ENCODE measurements around the gene CCDC197. TPM values are rescaled to one million over a fixed set of nuclear protein-coding genes. Genes with fewer than 3 reads are reported as not detected.

Gene CCDC197
- polyA plus RNA-seq, 1 experiment: not detected

DNA sequence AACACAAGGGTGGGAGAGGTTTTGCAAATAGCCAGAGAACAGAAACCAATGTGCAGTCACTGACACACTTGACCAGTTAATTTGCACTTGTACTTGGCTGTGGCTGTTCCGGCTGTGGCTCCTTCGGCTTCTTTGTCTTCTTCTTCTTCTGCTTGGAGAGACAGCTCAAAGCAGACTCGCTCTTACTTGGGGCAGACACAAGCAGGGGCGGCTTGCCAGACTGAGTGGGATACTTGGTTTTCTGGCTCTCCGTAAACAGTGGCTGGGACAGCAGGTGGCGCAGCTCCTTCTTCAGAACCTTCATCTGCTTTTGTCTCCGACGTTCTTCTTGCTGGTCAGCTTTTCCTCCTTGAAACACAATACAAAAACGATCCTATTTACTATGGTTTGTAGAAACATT lies 54.0 kb downstream of the CCDC197 start:
- CTCF ChIA-PET: interaction anchor here (0.6 to 9.6 kb wide), 13 partner anchors 12 to 130 kb away, joined by 4 to 68 read pairs (median 7); partner anchors contain the start of gene IFI27L2
- POLR2A ChIA-PET: no interaction called here
- H3K4me3 ChIP-seq (ENCODE audit: low read depth, low read length): no peak overlapping the region
- no peaks in the 10 kb centered on the region for H3K9me3 ChIP-seq (ENCODE audit: control insufficient read depth, insufficient read depth, low read length)
- no peaks in the 10 kb centered on the region for H3K27me3 ChIP-seq (ENCODE audit: control insufficient read depth, insufficient read depth, low read length)
- TF ChIP-seq CTCF (IDR thresholded peaks at IDR 0.05; ENCODE audit: low read depth, low read length): peak; percentile 57
- no peak overlapping the region for H3K27ac ChIP-seq (ENCODE audit: low read depth, low read length)
- DNase-seq (ENCODE audit: low read depth, low spot score): peak; percentile 15

GRCh38 chr14:94051779-94052178 lies 54.7 kb downstream of the CCDC197 start:
- POLR2A ChIA-PET: no interaction called here
- no peak for DNase-seq (ENCODE audit: low read depth, low spot score)
- no peak for TF ChIP-seq CTCF (IDR thresholded peaks at IDR 0.05; ENCODE audit: low read depth, low read length)
- H3K9me3 ChIP-seq (ENCODE audit: control insufficient read depth, insufficient read depth, low read length): no peaks in the 10 kb centered on the region
- H3K27ac ChIP-seq (ENCODE audit: low read depth, low read length): no peak overlapping the region
- CTCF ChIA-PET: interaction anchor here (0.6 to 9.6 kb wide), 13 partner anchors 9 to 129 kb away, joined by 3 to 68 read pairs (median 7); partner anchors contain the start of gene IFI27L2
- no peaks in the 10 kb centered on the region for H3K27me3 ChIP-seq (ENCODE audit: control insufficient read depth, insufficient read depth, low read length)
- H3K4me3 ChIP-seq (ENCODE audit: low read depth, low read length): no peak overlapping the region

- CTCF ChIA-PET: interaction anchor here (0.7 to 9.6 kb wide), 10 partner anchors 9 to 129 kb away, joined by 3 to 68 read pairs (median 10); partner anchors contain the start of gene IFI27L2
- Histone ChIP-seq H3K4me3 (ENCODE audit: low read depth, low read length) (no peak overlapping the region), H3K27ac (ENCODE audit: low read depth, low read length) (no peak overlapping the region), H3K9me3 (ENCODE audit: control insufficient read depth, insufficient read depth, low read length) (no peaks in the 10 kb centered on the region), H3K27me3 (ENCODE audit: control insufficient read depth, insufficient read depth, low read length) (no peaks in the 10 kb centered on the region)
- no peak for DNase-seq (ENCODE audit: low read depth, low spot score)
- POLR2A ChIA-PET: no interaction called here
- no peak for TF ChIP-seq CTCF (IDR thresholded peaks at IDR 0.05; ENCODE audit: low read depth, low read length)
Observed at GRCh38 chr14:94052199-94052598, 55.1 kb downstream of the CCDC197 start.

DNA sequence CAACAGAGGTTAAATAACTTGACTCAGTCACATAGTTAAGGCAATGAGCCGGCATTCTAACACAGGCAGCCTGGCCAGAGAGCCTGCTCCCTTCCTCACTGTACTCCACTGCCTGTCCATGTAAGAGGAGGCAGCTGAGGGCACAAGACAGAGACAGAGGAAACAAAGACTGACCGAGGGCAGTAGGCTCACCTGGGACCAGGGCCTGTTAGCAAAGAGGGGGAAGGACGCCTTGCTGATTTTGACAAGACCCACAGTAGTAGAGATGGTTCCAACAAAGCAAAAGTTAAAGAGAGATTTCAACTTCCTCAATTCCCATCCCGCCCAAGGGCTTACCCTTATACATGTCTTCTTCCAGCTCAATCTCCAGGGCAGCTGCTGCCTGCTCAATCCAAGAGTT lies 55.6 kb downstream of the CCDC197 start:
- no peak for TF ChIP-seq CTCF (IDR thresholded peaks at IDR 0.05; ENCODE audit: low read depth, low read length)
- no peak overlapping the region for H3K4me3 ChIP-seq (ENCODE audit: low read depth, low read length)
- DNase-seq (ENCODE audit: low read depth, low spot score): no peak
- ChIA-PET CTCF (interaction anchor here (0.6 to 9.6 kb wide), 5 partner anchors 8 to 113 kb away, joined by 3 to 68 read pairs (median 26); no protein-coding TSS in a partner anchor), POLR2A (no interaction called here)
- H3K27me3 ChIP-seq (ENCODE audit: control insufficient read depth, insufficient read depth, low read length): no peaks in the 10 kb centered on the region
- H3K27ac ChIP-seq (ENCODE audit: low read depth, low read length): no peak overlapping the region
- H3K9me3 ChIP-seq (ENCODE audit: control insufficient read depth, insufficient read depth, low read length): no peaks in the 10 kb centered on the region

DNA sequence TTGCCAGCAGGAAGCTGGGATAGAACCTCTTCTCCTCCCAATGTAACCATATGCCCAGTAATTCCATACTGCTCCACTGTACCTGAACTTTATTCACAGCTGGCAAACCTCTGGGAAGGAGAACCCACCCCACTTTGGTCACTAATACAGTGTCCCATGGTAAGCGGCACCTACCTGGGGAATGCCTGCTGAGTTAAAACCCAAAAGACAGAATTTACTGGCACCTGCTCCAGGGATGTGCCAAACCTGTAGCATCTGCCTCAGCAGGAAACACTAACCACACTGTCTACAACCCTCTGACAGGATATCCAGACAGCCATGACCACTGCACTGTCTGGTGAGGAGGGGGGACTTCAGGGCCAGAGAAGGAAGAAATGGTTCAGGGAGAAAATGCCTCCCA lies 57.3 kb downstream of the CCDC197 start:
- Histone ChIP-seq H3K9me3 (ENCODE audit: control insufficient read depth, insufficient read depth, low read length) (no peaks in the 10 kb centered on the region), H3K4me3 (ENCODE audit: low read depth, low read length) (no peak overlapping the region), H3K27ac (ENCODE audit: low read depth, low read length) (no peak overlapping the region), H3K27me3 (ENCODE audit: control insufficient read depth, insufficient read depth, low read length) (no peaks in the 10 kb centered on the region)
- TF ChIP-seq CTCF (IDR thresholded peaks at IDR 0.05; ENCODE audit: low read depth, low read length): no peak
- no peak for DNase-seq (ENCODE audit: low read depth, low spot score)
- ChIA-PET CTCF (interaction anchor here (2.6 to 5.8 kb wide), 2 partner anchors 82 to 115 kb away, joined by 13 to 68 read pairs; no protein-coding TSS in a partner anchor), POLR2A (no interaction called here)
